NCI-H69 (cell line): Measurements from ENCODE around the gene SNAPC3.
"Not testable (repeated sequence)": the region's sequence is repeated elsewhere in the genome, so short reads cannot be mapped to it uniquely, and the experiment has no call there.

ENCODE experiments used
- DNase-seq: peaks from one replicate; lab custom pipeline; 2025; lab: John Stamatoyannopoulos, UW

The SNAPC3 gene

GRCh38 chr9:15422372-15423230, at the start of gene SNAPC3:
Gene SNAPC3 (plus strand): TSS chr9:15422876. CDS start chr9:15422880, 4 bp downstream.
- peak; percentile 99 for DNase-seq

DNA sequence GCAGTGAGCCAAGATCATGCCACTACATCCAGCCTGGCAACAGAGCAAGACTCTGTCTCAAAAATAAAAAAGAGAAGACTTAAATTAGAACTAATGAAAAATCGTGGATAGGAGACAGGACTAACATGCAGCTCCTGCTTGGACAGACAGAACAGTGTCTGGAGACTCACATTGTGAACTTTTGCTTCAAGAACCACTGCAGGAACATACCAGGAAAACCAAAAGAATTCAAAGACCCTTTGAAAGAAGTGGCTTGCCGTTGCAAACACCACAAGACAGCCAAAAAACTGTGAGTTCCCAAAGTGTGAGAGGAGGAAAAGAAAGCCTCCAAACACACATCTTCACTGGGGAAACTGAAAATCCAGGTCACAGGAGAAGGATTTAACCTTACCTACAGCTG, 48.8 kb upstream of the SNAPC3 start:
- DNase-seq, result no peak

- DNase-seq, result peak; percentile 62
Observed at GRCh38 chr9:15374310-15374709, 48.4 kb upstream of the SNAPC3 start.

- DNase-seq, result peak; percentile 62
Observed at GRCh38 chr9:15374825-15375224, 47.9 kb upstream of the SNAPC3 start.

DNA sequence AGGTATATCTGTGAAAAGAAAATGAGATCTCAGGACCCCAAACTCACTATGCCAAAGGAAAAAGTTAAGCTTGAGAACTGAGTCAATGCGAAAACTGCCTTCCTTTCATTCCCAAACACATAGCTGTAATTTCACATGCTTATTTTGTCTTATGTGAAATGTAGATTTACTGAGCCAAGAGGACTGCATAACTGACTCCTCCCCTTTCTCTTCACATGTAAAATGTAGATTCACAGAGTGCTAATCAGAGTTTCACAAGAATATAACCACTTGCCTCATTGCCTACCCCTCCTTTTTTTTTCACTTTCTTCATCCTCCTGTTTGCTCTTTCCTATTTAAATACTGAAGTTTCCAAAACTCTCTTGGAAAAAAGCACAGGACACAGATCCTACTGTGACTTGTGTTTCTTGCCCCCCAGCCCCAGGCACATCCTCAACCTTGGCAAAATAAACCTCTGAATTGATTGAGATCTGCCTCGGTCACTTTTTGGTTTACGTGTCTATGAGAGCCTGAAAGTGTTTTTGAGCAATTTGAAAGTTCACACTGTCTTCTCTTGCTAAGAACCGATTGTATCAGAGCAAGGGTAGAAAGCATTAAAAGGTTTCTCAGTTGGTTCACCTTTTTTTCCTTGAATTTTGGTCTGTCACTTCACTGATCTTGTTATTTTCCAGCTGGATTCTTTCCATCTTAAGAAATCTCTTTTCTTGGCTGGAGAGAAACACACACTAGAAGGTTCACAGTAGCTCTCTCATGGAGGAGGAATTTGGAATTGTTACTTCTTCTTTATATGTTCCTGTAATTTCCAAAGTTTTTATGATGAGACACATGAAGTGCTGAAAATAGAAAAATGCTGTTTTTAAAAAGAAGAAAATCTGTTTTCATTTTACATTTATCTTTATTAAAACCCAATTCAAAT, 44.8 kb upstream of the SNAPC3 start:
- no peak for DNase-seq

GRCh38 chr9:15379317-15379716, 43.4 kb upstream of the SNAPC3 start:
- peak; percentile 40 for DNase-seq

GRCh38 chr9:15379888-15380287, 42.8 kb upstream of the SNAPC3 start:
- not testable (repeated sequence) for DNase-seq

DNA sequence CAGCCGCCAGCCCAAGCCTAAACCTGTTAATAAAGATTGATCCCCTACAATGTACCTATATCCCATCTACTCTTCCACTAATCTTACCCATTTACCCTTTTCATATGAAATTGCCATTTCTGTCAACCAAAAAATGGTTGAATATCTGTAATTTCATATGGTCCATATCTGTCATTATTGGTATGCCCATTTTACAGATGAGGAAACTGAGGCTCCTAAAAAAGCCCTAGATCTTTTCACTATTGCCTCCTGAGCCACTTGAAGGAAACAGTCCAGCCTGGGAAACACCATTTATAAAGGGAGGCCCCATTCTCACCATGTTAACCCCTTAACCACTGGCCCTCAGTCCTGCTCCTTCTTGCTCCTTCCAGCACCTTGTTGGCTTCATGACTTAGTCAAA, 41.2 kb upstream of the SNAPC3 start:
- no peak for DNase-seq

- no peak for DNase-seq
Observed at GRCh38 chr9:15386465-15386864, 36.2 kb upstream of the SNAPC3 start.

- DNase-seq, result no peak
Observed at GRCh38 chr9:15389173-15389572, 33.5 kb upstream of the SNAPC3 start.

DNA sequence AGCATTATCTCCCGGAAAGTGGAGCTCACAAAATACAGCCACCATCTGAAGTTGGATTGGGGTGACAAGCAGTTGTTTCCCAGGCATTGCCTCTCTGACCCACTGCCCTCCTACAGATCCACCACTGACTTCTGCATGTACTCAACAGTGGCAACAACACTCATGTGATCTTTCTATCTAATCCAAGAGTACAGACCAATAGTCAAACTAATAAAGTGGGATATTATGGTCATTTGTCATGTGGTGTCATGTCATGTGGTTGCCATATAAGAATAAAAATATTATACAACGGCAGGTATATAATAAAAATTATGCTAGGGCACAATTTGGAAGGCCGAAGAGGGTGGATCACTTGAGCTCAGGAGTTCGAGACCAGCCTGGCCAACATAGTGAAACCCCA, 33.0 kb upstream of the SNAPC3 start:
- no peak for DNase-seq

GRCh38 chr9:15390201-15390600, 32.5 kb upstream of the SNAPC3 start:
- peak; percentile 33 for DNase-seq

- DNase-seq, result peak; percentile 98
Observed at GRCh38 chr9:15392363-15392762, 30.3 kb upstream of the SNAPC3 start.

GRCh38 chr9:15400281-15400941, 22.3 kb upstream of the SNAPC3 start:
- no peak for DNase-seq

- no peak for DNase-seq
Observed at GRCh38 chr9:15401266-15401665, 21.4 kb upstream of the SNAPC3 start.

DNA sequence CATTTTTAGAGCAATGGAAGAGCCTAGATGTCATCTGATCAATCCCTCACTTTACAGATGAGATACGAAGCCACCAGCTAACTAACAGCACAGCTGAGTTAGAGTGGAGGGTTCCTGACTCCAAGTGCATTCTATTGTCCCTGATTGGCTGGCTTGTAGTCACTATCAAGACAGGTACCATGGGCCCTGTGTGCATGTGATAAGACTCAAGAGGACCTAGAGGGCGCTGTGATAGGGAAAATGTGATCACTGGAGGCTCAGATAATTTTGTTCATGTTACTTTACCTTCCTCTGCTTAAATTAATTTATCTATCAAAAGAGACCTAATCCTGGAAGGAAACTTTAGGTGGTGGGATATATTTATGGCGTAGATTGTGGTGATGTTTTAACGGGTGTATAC, 19.5 kb upstream of the SNAPC3 start:
- DNase-seq, result peak; percentile 76

- no peak for DNase-seq
Observed at GRCh38 chr9:15404171-15404570, 18.5 kb upstream of the SNAPC3 start.

DNA sequence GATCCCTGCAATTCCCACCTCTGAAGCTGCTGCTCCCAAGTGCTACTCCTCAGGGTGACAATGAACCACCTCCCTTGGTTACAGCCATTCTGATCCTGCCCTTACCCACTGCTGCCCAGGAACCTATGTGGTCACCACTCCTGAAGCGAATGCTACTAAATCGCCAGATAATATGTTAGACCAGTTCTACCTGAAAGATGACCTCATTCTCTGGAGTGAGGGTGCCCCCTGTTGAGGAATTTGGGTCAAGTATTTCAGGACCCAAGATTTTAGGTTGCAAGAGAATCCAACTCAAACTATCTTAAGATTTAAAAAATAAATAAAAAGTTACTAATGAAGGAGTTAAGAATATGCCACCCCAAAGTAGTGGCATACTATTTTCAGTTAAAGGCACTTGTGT, 5.8 kb upstream of the SNAPC3 start:
- peak; percentile 75 for DNase-seq

DNA sequence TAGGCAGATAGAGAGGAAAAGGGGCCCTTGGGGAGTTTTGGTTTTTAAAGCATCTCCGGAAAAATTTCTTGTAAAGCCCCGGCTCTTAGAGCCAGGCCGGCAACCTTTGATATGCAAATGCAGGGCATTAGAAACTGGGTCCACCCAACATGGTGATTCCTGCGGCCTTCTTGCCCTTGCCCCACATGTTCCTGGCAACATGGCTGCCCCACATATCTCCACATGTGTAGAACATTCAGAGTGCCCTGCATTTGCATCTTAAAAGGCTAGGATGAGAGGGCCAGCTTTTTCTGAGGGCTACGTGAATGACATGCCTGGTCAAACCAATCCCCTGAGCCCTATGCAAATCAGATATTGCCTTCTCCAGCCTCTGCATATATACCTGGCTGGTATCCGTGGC, 5.0 kb upstream of the SNAPC3 start:
- no peak for DNase-seq

GRCh38 chr9:15420796-15421195, 1.9 kb upstream of the SNAPC3 start:
- no peak for DNase-seq

GRCh38 chr9:15421532-15421931, 1.1 kb upstream of the SNAPC3 start:
- peak; percentile 40 for DNase-seq

- DNase-seq, result no peak
Observed at GRCh38 chr9:15421990-15422371, 695 bp upstream of the SNAPC3 start.
